ENCODE measurements around the gene MYBPHL.
A peak's percentile ranks its signal among the peaks of the same experiment; 100 is the strongest.

The MYBPHL gene

DNA sequence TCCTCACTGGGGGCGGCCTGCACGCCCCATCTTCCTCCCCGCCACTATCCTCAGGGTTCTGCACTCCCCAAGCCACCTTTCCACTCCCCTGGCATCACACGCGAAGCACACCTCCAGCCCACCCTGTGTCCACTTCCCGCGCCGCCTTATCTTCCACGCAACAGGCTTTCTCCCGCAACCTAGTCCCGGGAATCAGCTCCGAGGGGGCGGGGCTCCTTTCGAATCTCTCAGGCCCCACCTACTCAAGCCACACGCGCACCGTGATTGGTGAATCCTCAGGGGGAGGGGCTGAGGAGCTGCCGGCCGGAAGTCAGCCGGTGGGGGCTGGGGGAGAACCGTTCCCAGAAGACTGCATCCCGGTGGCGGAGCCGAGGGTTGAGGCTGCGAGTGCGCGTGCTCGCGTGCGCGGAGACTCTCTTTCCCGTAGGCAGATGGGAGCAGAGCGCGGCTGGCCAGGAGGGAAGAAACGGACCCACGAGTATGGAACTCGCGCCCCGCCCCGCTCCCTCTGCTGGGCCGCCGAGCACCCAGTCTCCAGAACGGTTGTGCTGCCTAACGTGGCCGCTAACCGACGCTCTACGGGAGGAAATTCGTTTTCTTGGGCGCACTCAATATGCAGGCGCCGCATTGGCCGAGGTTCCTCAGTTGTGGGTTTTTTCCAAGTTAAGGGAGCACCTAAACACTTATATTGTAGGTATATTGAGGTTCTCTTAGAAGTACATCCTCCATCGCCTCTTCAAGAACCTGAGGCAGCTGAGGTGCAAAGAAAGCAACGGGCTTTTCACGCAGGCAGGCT is 23.7 kb downstream of the MYBPHL start, which contains the start of gene PSRC1:
PSRC1 (minus strand) TSS at position 194 of the 796 bp plus-strand sequence.
- H3K4me3 ChIP-seq (ENCODE audit: low read length) = peak within 1 kb of the TSS; percentile 88
- DNase-seq (ENCODE audit: low read depth, low spot score) = peak; percentile 87

DNA sequence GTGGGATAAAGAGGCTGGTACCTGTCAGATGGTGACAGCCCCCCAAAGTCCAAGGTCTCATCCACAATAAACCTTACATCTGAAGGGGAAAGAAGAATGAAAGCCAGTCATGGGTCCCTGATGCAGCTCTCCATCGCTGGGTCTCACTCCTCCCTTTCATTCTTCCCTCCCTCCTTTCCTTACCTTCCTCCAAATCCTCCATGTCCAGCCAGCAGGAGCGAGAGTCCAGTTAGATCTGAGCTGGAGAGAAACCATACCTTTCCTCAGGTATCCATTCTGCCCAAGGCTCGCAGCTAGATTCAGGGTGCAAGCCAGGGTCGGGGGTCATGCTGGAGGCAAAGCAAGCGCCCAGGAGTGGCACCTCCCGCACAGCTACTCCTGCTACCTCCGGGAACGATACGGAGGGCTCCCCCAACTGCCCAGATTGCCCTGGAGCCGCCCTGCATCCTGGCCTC is 24.3 kb downstream of the MYBPHL start:
- H3K4me3 ChIP-seq (ENCODE audit: low read length) = peak overlapping the region; percentile 88
- no peak for DNase-seq (ENCODE audit: low read depth, low spot score)

DNA sequence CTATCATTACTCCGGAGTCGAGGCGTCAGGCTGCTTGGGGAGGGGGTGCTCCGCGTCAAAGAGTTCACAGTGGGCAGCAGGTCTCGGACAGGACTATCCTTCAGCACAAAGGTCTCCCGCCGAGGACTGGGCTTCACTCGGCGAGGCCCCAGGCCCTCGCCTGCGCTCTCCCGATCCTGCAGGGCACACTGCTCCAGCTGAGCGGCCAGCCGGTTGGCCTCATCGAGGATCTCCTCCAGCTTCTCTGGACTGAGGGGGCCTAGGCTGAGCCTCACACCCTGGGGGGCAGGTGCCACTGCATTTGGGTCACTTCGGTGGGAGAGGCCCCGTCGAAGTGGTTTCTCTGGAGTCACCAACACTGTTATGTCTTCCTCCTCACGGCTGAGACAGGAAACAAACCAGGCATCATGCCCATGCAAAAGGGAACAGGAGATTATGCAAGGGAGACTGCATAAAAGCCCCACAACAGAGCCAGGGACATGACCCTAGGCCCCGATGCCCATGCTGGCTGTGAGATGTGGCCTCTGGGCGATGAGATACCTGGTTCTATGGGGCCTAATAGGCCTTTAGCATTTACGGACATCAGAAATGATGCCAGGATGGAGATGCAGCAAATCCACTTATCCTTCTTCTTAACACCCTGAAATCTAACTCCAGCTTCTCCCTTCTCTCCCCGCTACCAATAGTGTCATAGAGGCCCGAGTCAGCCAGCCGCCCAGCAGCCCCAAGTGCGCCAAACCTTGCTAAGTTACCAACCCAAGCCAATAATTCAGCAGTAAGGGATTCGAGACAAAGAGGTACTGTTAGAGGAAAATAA is 24.9 kb downstream of the MYBPHL start:
- no peak for DNase-seq (ENCODE audit: low read depth, low spot score)
- peak overlapping the region; percentile 88 for H3K4me3 ChIP-seq (ENCODE audit: low read length)

DNA sequence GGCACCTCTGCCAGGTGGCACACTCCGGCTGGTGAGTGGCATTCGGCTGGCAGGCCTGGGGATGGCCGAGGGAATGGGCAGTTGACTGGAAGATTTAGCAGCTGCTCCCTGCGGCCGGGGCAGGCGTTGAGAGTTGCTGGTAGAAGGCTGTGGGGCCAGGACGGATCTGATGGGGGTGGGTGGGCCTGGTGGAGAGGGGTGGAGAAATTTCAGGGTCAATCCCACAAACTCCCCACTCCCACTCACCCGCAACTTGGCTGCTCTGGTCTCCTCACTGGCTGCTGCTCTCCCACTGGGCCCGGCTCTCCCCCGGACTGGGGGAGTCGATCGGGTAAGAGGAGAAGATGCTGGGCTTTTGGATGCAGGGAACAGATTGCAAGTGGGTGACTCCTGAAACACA is 25.9 kb downstream of the MYBPHL start:
- H3K4me3 ChIP-seq (ENCODE audit: low read length) = no peak overlapping the region
- DNase-seq (ENCODE audit: low read depth, low spot score) = no peak

DNA sequence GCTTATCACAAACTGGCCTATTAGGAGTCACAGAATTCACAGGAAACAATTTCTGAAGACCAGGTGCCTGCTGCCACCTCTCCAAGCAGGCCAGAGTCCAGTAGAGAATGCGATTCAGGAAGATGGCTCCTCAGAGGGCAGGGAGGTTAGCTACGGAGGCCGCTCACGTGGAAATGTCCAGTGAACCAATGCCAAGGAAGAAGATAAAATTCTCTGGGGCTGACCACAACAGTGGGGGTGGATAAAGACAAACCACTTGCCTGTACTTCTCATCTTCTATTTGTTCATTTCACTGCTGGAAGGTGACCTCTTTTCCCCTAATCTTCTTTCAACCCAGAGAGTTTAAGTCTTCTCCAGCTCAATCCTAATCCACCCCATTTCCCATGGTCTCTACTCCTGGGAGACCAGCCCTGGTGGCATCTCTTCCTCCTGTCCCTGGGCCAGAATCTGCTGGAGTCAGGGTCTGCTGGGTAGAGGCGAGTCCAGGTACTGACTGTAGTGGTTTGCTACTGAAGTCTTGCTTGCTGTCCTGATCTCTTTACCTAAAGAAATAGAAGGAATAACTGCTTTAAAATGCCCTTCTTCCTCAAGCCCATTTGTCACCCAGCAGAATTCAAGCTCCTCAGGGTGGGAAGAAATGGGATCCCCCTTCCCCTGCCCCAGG is 27.1 kb downstream of the MYBPHL start:
- no peak overlapping the region for H3K4me3 ChIP-seq (ENCODE audit: low read length)
- no peak for DNase-seq (ENCODE audit: low read depth, low spot score)

DNA sequence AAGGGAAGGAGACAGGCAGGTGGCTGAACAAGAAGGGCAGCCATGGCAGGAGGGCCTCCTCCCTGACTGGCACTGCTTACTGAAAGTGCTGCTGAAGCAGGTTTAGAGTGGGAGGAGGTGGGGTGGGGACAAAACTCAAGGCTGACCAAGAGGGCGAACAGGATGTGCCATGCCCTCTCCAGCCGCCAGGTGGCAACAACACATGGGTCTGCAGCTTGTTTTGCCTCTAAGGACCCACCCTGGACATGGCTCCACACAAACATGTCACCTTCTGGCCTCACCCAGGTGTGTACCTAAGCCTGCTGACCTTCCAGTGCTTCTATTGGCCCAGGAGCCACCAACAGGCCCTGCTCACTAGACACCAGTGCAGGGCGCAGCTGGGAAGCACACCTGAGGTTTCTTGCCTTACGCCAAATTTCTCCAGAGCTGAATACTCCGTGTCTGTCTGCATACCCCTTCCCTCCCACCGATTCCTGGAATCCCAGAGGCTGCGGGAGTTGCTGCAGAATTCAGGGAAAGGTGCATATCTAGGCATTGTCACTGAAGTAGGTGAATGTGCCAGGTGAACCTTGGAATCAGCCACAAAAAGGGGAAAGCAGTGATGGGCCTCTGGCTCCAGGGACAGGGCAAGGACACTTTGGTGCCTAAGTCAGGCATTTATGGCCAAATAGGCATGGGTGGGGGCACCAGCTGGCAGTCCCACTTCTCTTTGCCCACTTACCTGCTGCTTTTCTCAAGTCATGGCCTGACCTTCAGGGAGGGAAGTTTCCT is 29.2 kb downstream of the MYBPHL start:
- peak; percentile 48 for DNase-seq (ENCODE audit: low read depth, low spot score)
- no peak overlapping the region for H3K4me3 ChIP-seq (ENCODE audit: low read length)

DNA sequence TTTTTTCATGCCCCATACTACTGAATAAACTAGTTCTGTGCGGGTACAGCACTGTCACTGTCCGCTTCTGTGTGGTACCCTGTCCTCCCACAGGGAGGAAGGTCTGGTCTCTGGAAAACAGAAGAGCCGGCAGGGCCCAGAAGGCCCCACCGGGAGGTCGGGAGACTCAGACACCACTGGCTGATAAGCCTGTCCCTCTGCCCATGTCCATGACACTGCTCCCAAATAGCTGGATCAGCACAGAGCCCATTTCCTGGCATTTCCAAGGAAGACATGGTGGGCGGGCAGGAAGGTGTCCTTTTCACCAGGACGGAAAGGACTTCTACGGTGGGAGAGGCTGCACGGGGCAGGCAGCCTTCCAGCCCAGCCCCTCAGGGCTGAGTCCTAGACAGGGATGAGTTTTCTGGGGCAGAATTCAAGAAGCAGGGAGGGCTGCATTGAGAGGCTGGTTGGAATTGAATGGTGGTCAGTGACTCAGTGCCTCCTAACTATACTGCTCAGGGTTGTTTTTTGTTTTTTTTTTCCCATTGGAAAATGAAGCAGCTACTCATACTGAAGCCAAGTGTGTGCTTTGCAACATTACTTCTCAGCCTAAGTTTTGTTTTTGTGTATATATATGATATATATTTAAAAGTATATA is 31.0 kb downstream of the MYBPHL start:
- no peak overlapping the region for H3K4me3 ChIP-seq (ENCODE audit: low read length)
- no peak for DNase-seq (ENCODE audit: low read depth, low spot score)

DNA sequence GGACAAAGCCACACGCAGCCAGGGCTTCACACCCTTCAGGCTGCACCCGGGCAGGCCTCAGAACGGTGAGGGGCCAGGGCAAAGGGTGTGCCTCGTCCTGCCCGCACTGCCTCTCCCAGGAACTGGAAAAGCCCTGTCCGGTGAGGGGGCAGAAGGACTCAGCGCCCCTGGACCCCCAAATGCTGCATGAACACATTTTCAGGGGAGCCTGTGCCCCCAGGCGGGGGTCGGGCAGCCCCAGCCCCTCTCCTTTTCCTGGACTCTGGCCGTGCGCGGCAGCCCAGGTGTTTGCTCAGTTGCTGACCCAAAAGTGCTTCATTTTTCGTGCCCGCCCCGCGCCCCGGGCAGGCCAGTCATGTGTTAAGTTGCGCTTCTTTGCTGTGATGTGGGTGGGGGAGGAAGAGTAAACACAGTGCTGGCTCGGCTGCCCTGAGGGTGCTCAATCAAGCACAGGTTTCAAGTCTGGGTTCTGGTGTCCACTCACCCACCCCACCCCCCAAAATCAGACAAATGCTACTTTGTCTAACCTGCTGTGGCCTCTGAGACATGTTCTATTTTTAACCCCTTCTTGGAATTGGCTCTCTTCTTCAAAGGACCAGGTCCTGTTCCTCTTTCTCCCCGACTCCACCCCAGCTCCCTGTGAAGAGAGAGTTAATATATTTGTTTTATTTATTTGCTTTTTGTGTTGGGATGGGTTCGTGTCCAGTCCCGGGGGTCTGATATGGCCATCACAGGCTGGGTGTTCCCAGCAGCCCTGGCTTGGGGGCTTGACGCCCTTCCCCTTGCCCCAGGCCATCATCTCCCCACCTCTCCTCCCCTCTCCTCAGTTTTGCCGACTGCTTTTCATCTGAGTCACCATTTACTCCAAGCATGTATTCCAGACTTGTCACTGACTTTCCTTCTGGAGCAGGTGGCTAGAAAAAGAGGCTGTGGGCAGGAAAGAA is 32.0 kb downstream of the MYBPHL start:
- no peak overlapping the region for H3K4me3 ChIP-seq (ENCODE audit: low read length)

DNA sequence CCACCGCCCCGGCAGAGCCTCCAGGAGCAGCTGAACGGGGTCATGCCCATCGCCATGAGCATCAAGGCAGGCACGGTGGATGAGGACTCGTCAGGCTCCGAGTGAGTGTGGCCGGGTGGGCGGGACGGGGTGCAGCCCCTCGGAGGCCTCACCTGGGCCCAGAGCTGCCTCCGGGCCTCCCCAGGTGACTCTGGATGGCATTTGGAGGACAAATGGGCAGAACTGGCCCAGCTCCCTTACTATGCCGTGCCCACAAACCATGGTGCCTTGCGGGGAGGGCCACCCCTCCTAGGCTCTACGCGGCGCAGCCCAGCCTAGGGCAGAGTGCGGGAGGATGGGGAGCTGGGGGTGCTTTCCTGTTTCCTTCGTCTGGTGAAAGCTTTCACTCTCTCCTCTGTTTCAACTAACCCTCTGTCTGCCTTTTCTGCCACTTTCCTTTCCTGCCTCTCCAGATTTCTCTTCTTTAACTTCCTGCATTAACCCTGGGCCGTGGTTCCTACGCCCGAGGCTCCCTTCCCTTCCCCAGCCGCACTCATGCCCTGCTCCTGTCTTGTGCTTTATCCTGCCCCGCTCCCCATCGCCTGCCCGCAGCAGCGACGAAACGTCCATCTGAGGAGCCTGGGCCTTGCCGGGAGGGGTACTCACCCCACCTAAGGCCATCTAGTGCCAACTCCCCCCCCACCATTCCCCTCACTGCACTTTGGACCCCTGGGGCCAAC is 33.1 kb downstream of the MYBPHL start:
- DNase-seq (ENCODE audit: low read depth, low spot score) = no peak
- H3K4me3 ChIP-seq (ENCODE audit: low read length) = no peak overlapping the region

More for the DNA sequence above, 32.0 kb downstream of the MYBPHL start:
- no peak for DNase-seq (ENCODE audit: low read depth, low spot score)

DNA sequence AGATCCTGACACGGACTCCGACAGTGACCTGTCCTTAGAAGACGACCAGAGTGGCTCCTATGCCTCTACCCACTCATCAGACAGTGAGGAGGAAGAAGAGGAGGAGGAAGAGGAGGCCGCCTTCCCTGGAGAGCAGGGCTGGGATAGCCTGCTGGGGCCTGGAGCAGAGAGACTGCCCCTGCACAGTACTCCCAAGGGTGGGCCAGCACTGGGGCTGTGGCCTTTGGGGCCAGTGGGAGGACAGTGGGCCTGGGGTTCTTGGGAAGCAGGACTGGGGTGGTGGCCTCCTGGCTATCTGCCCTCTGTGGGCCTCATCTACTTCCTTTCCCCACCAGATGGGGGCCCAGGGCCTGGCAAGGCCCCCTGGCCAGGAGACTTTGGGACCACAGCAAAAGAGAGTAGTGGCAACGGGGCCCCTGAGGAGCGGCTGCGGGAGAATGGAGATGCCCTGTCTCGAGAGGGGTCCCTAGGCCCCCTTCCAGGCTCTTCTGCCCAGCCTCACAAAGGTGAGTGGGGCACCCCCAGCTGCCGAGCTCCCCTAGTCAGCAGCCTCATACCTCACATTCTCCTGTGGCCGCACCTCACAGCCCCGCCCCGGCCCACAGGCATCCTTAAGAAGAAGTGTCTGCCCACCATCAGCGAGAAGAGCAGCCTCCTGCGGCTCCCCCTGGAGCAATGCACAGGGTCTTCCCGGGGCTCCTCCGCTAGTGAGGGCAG is 33.8 kb downstream of the MYBPHL start:
- DNase-seq (ENCODE audit: low read depth, low spot score) = no peak

DNA sequence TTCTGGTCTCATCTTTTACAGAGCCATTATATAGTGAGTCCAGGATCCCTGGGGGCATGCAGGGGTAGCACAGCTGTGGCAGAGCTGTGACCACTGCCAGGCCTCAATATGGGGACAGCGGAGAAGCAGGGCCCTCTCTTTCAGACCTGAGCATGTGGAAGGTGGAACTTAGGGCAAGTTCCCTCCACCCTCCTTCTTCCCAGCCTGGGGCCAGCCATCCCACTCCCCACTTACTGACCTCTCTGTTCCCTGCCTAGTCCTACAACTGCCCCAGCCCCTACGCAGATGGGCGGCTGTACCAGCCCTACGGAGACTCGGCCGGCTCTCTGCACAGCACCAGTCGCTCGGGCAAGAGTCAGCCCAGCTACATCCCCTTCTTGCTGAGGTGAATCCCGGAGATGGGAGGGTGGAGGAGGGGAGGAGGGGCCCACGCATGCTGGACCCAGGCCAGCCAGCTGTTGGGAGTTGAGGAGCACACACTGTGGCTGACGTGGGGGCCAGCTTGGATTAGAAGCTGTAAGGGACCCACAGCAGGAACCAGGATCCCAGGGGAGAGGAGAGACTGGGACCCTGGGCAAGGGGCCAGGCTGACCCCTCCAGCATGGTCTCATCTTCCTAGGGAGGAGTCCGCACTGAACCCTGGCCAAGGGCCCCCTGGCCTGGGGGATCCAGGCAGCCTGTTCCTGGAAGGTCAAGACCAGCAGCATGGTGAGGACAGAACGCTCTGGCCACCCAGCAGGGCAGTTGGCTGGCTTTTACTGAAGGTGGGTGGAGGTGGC is 34.6 kb downstream of the MYBPHL start:
- DNase-seq (ENCODE audit: low read depth, low spot score) = no peak
- H3K4me3 ChIP-seq (ENCODE audit: low read length) = no peak overlapping the region

More for the DNA sequence above, 33.8 kb downstream of the MYBPHL start:
- no peak overlapping the region for H3K4me3 ChIP-seq (ENCODE audit: low read length)

DNA sequence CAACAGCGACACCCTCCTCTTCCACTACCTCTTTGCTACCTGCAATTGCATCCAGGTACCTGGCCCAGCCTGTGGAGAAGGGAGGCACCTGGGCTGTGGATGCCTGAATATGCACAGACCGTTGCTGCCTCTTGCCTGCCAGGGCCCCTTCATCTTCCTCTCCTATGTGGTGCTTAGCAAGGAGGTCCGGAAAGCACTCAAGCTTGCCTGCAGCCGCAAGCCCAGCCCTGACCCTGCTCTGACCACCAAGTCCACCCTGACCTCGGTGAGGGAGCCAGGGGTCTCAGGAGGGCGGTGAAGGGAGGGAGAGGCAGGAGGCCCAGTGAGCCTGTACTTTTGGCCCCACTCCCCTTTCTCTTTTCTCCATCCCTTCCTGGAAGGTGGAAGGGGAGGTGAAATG is 35.4 kb downstream of the MYBPHL start:
- H3K4me3 ChIP-seq (ENCODE audit: low read length) = no peak overlapping the region
- no peak for DNase-seq (ENCODE audit: low read depth, low spot score)

DNA sequence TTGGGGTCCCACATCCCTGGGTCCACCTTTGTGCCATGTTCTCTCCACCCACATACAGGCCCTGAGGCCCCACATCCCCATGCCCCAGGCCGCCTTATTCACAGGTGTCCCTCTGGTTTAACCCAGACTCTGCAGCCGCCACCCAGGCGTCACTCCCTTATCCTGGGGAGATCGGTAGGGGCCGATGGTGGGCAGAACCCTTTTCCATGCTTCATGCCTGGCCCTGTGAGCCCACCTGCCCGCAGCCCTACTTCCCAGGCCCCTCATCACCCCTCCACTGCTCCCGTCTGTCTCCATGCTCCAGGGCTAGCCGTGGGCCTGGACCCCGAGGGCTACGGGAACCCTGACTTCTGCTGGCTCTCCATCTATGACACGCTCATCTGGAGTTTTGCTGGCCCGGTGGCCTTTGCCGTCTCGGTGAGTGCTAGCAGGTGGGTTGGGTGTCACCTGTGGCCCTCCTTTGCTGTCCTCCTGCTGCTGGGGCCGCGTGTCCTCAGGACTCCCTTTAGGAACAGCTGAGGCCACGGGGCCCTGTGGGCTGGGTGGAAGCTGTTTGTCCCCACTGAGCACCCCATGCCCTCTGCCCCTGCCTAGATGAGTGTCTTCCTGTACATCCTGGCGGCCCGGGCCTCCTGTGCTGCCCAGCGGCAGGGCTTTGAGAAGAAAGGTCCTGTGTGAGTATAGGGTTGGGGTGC is 36.0 kb downstream of the MYBPHL start:
- H3K4me3 ChIP-seq (ENCODE audit: low read length) = no peak overlapping the region
- DNase-seq (ENCODE audit: low read depth, low spot score) = no peak

DNA sequence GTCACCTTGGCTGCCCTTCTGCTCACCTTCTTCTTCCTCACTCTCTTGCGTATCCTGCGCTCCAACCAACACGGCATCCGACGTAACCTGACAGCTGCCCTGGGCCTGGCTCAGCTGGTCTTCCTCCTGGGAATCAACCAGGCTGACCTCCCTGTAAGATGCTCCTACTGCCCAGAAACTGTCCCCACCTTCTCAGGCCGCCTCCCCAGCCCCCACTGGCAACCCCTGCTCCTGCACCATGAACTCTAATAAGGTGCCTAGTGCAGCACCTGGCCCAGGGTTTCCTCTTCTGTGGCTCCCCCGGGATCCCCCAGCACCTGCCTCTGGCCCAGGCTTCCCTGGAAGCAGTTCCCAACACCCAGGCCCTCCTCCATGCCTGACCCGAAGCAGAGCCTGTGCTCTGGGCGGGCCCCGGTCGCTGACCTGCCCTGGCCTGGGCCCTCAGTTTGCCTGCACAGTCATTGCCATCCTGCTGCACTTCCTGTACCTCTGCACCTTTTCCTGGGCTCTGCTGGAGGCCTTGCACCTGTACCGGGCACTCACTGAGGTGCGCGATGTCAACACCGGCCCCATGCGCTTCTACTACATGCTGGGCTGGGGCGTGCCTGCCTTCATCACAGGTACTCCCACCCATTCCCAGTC is 36.7 kb downstream of the MYBPHL start:
- no peak for DNase-seq (ENCODE audit: low read depth, low spot score)
- H3K4me3 ChIP-seq (ENCODE audit: low read length) = no peak overlapping the region
